Spleen (tissue), 11 donors: ENCODE measurements around the gene TTLL11. TPM values are rescaled to one million over a fixed set of nuclear protein-coding genes. Genes with fewer than 3 reads are reported as not detected.

Source experiments
- DNase-seq: peaks from one replicate; pipeline ENCODE4 v3.0.0-alpha.2; 2020
- H3K27ac ChIP-seq, 8 donors: fragments of 200-600 bp; sonication (generic) in 7 of 8; 1 replicate in 4 of 8; 2 replicates in 4 of 8; pipeline versions ENCODE4 v1.5.0 to v1.8.0; 2016 to 2021; ENCODE audit warnings: inconsistent platforms in 4 of 8, mild to moderate bottlenecking in 4 of 8, moderate library complexity in 1 of 8
- H3K27me3 ChIP-seq, 7 donors: fragments of 200-600 bp; sonication (generic) in 6 of 7; replicated peaks in 1 of 7; 1 replicate in 4 of 7; 2 replicates in 3 of 7; pipeline versions ENCODE4 v1.5.0 to v1.8.0; 2016 to 2021; ENCODE audit warnings: inconsistent platforms in 3 of 7, mild to moderate bottlenecking in 1 of 7
- H3K36me3 ChIP-seq, 6 donors: fragments of 200-600 bp; sonication (generic) in 5 of 6; 1 replicate in 4 of 6; 2 replicates in 2 of 6; pipeline versions ENCODE4 v1.5.0 to v1.8.0; 2016 to 2021; ENCODE audit warnings: inconsistent platforms in 2 of 6
- H3K4me1 ChIP-seq, 6 donors: fragments of 200-600 bp; sonication (generic) in 5 of 6; 1 replicate in 3 of 6; 2 replicates in 3 of 6; pipeline versions ENCODE4 v1.5.0 to v1.8.0; 2016 to 2021; ENCODE audit warnings: inconsistent platforms in 3 of 6
- H3K4me3 ChIP-seq, 8 donors: fragments of 200-600 bp; sonication (generic) in 7 of 8; 1 replicate in 4 of 8; 2 replicates in 4 of 8; pipeline versions ENCODE4 v1.5.0 to v1.8.0; 2016 to 2021; ENCODE audit warnings: inconsistent platforms in 4 of 8, mild to moderate bottlenecking in 4 of 8, moderate library complexity in 2 of 8
- H3K9me3 ChIP-seq, 8 donors: fragments of 200-600 bp; sonication (generic) in 7 of 8; 1 replicate in 4 of 8; 2 replicates in 4 of 8; pipeline versions ENCODE4 v1.5.0 to v1.8.0; 2016 to 2021; ENCODE audit warnings: inconsistent platforms in 4 of 8
- CTCF ChIP-seq, 11 experiments: fragments of 200-600 bp in 7 of 11; fragments of 450-650 bp in 4 of 11; sonication (generic) in 4 of 11; IDR thresholded peaks in 8 of 11; conservative IDR thresholded peaks in 3 of 11; 1 replicate in 7 of 11; 2 replicates in 4 of 11; pipeline versions ENCODE4 v1.4.0 to v1.8.0; 2016 to 2021; ENCODE audit warnings: antibody characterized with exemption in 11 of 11, inconsistent platforms in 4 of 11, mild to moderate bottlenecking in 1 of 11
- POLR2A ChIP-seq, 3 donors: fragments of 450-650 bp; IDR thresholded peaks; one replicate each; pipeline ENCODE4 v1.5.1; 2017; ENCODE audit warnings: antibody characterized with exemption in 3 of 3, mild to moderate bottlenecking in 1 of 3
- POLR2AphosphoS5 ChIP-seq, 3 donors: sonication (generic); formaldehyde crosslinking; IDR thresholded peaks; one replicate each; pipeline ENCODE4 v1.5.1; 2017; ENCODE audit warnings: antibody characterized with exemption in 3 of 3
- WGBS, 5 donors: extraction: QIAGEN DNeasy Blood & Tissue Kit in 3 of 5; methylation state at CpG; one replicate each; pipeline versions ENCODE4 v1.1.5 to v1.1.7; 2013 to 2018; 5-methylcytosine and 5-hydroxymethylcytosine counted together
- intact Hi-C: fragments of 100-400 bp; cut with DNase I; formaldehyde crosslinking; loops from one replicate; pipeline ENCODE4 v1.15.0; 2023; ENCODE audit warnings: low total_unique reads
- polyA plus RNA-seq, 3 donors: library from polyadenylated mRNA; stranded (reverse); fragments of 200-250 nt; gene quantifications; one replicate each; pipeline ENCODE4 v1.2.1, GENCODE V29; 2013
- total RNA-seq, 7 donors: library from RNA; depleted of rRNA in 3 of 7; stranded (reverse); fragments of >200 nt in 3 of 7; fragmentation: NEBNext Ultra II Directional in 4 of 7; extraction: Animal tissue kit (Norgen Biotek cat#: 25700) in 4 of 7; gene quantifications; one replicate each; pipeline versions ENCODE4 v1.1.0 to v1.2.1, GENCODE V29; 2016 to 2021
- donor health status: healthy with polysubstance abuse.
- donor health status: DM: no; HTN: no; CAD: no; lungs with moderate emphysema.
- donor health status: DM: no; HTN: no; CAD: no.
- donor health status: Bipolar disorder and iron deficiency.
- donor health status: healthy.
- donor health status: DM: no; HTN: no; CAD: no.
- donor health status: DM: yes; HTN: yes; CAD: no.

TTLL11 gene
- total and polyA plus RNA-seq, 10 donors, result 1.6 to 12.8 (median 7.3) TPM

- no peaks in the 10 kb centered on the region for H3K36me3 ChIP-seq
- intact Hi-C loops, result no loop called here
- no peak for DNase-seq
- 67 to 80% (median 71%) methylated on average over 10 of the region's 10 CpGs for WGBS, 5 donors
- no peaks in the 10 kb centered on the region for H3K9me3 ChIP-seq
- H3K4me3 ChIP-seq, result no peak overlapping the region
- TF ChIP-seq POLR2A (IDR thresholded peaks at IDR 0.05), result no peak
- no peak for TF ChIP-seq POLR2AphosphoS5 (IDR thresholded peaks at IDR 0.05)
- no peak for TF ChIP-seq CTCF (IDR thresholded peaks at IDR 0.05 in 8 of 11, conservative IDR thresholded peaks at IDR 0.05 in 3 of 11)
- no peaks in the 10 kb centered on the region for H3K27me3 ChIP-seq
- H3K27ac ChIP-seq, result peak overlapping the region in 2 of 8 donors; percentile 37 to 77
- H3K4me1 ChIP-seq, result peaks cover 0 to 16% (median 0%) of the 10 kb centered on the region in 6 donors
Measured at GRCh38 chr9:121939643-121940042, 153.5 kb downstream of the TTLL11 start.

- no peaks in the 10 kb centered on the region for H3K36me3 ChIP-seq
- 93 to 98% (median 94%) methylated on average over 3 of the region's 3 CpGs for WGBS, 5 donors
- TF ChIP-seq POLR2A (IDR thresholded peaks at IDR 0.05) (no peak), CTCF (IDR thresholded peaks at IDR 0.05 in 8 of 11, conservative IDR thresholded peaks at IDR 0.05 in 3 of 11) (no peak), POLR2AphosphoS5 (IDR thresholded peaks at IDR 0.05) (no peak)
Measured at GRCh38 chr9:121938621-121939020, 154.5 kb downstream of the TTLL11 start.

GRCh38 chr9:121937240-121937639 lies 155.9 kb downstream of the TTLL11 start:
- DNase-seq, result no peak
- WGBS, 5 donors, result 84 to 93% (median 86%) methylated on average over 2 of the region's 2 CpGs
- Histone ChIP-seq H3K4me3 (no peak overlapping the region), H3K9me3 (no peaks in the 10 kb centered on the region), H3K27me3 (no peaks in the 10 kb centered on the region), H3K27ac (no peak overlapping the region), H3K4me1 (peaks cover 0 to 8% (median 0%) of the 10 kb centered on the region in 6 donors), H3K36me3 (no peaks in the 10 kb centered on the region)
- TF ChIP-seq CTCF (IDR thresholded peaks at IDR 0.05 in 8 of 11, conservative IDR thresholded peaks at IDR 0.05 in 3 of 11) (no peak), POLR2A (IDR thresholded peaks at IDR 0.05) (no peak), POLR2AphosphoS5 (IDR thresholded peaks at IDR 0.05) (no peak)
- intact Hi-C loops, result no loop called here

More at GRCh38 chr9:121938621-121939020, 154.5 kb downstream of the TTLL11 start:
- H3K27ac ChIP-seq, result peak overlapping the region in 1 of 8 donors; percentile 77
- no peak for DNase-seq
- H3K4me3 ChIP-seq, result no peak overlapping the region
- no peaks in the 10 kb centered on the region for H3K27me3 ChIP-seq
- intact Hi-C loops, result no loop called here
- no peaks in the 10 kb centered on the region for H3K9me3 ChIP-seq
- H3K4me1 ChIP-seq, result peaks cover 0 to 10% (median 0%) of the 10 kb centered on the region in 6 donors

- 90 to 97% (median 94%) methylated on average over 9 of the region's 9 CpGs for WGBS, 5 donors
Measured at GRCh38 chr9:121935739-121936138, 157.4 kb downstream of the TTLL11 start.

More at GRCh38 chr9:121935739-121936138, 157.4 kb downstream of the TTLL11 start:
- DNase-seq, result no peak
- TF ChIP-seq POLR2AphosphoS5 (IDR thresholded peaks at IDR 0.05), result no peak
- TF ChIP-seq CTCF (IDR thresholded peaks at IDR 0.05 in 8 of 11, conservative IDR thresholded peaks at IDR 0.05 in 3 of 11), result no peak
- no peak for TF ChIP-seq POLR2A (IDR thresholded peaks at IDR 0.05)
- H3K4me3 ChIP-seq, result no peak overlapping the region
- H3K4me1 ChIP-seq, result no peaks in the 10 kb centered on the region
- H3K27ac ChIP-seq, result no peak overlapping the region
- no peaks in the 10 kb centered on the region for H3K36me3 ChIP-seq
- intact Hi-C loops, result no loop called here
- H3K9me3 ChIP-seq, result no peaks in the 10 kb centered on the region
- no peaks in the 10 kb centered on the region for H3K27me3 ChIP-seq
